ENCODE results near the gene LRP6. TPM values are rescaled to one million over a fixed set of nuclear protein-coding genes. Genes with fewer than 3 reads are reported as not detected.
"Not testable (repeated sequence)": the region's sequence is repeated elsewhere in the genome, so short reads cannot be mapped to it uniquely, and the experiment has no call there.

Gene LRP6
- total and polyA plus RNA-seq, 2 experiments from 2014 or later: 29.1 to 73.8 TPM

DNA sequence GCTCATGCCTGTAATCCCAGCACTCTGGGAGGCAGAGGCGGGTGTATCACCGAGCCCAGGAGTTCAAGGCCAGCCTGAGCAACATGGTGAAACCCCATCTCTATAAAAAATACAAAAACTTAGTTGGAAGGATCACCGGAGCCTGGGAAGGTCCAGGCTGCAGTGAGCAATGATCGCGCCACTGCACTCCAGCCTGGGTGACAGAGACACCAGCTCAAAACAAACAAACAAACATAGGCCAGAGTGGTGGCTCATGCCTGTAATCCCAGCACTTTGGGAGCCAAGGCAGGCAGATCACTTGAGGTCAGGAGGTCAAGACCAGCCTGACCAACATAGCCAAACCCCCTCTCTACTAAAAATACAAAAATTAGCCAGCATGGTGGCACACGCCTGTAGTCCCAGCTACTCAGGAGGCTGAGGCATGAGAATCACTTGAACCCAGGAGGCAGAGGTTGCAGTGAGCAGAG is 10.5 kb downstream of the LRP6 start:
- H3F3A ChIP-seq (replicated peaks; ENCODE audit: low read depth); H3K4me3 Mint-ChIP-seq; DNase-seq (ENCODE audit: low spot score); H3K27me3 Mint-ChIP-seq (ENCODE audit: insufficient read depth, low read depth, poor library complexity); H3K4me3 ChIP-seq; H3K9me3 Mint-ChIP-seq; H3K4me2 ChIP-seq; H2AFZ ChIP-seq; H3K36me3 ChIP-seq (ENCODE audit: insufficient read depth); H3K9me2 ChIP-seq (ENCODE audit: insufficient read depth); H3K27me3 ChIP-seq (ENCODE audit: insufficient read depth): not testable (repeated sequence)
- 0 out of 2 replicates have a peak overlapping the region, but pooled peaks have one; percentile 2 for H3K27ac Mint-ChIP-seq
- Histone ChIP-seq H3K27ac (ENCODE audit: low read depth) (0 out of 2 replicates have a peak overlapping the region, but pooled peaks have one; percentile 36), H3K4me1 (ENCODE audit: insufficient read depth) (peaks cover 24% of the 10 kb centered on the region), H3K79me2 (replicated peaks; ENCODE audit: insufficient read depth) (peaks cover 100% of the 10 kb centered on the region), H4K20me1 (replicated peaks; ENCODE audit: insufficient read depth) (peaks cover 20% of the 10 kb centered on the region)
- peaks cover 13% of the 10 kb centered on the region; the same call in 2 of the 3 replicates for H3K36me3 Mint-ChIP-seq (ENCODE audit: low read depth)
- H3K4me1 Mint-ChIP-seq: peaks cover 20% of the 10 kb centered on the region
- peak; percentile 41 for ATAC-seq

DNA sequence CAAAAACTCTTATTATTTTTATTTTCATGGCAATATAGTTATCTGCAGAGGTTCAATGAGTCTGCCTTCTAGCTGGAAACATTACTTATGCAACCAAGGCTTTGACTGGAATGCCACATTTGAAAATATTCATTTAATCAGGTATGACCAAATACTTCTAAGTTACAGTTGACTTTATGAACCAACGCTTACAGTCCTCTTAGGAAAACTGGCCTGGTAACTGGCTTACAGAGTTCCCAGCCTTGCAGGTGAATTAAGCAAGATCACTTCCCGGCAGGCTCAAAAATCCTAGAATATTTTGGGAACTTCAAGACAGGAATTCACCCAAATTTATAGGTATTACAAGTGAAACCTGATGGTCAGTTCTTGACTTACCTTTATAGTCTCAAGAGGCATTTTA is 12.3 kb downstream of the LRP6 start:
- H4K20me1 ChIP-seq (replicated peaks; ENCODE audit: insufficient read depth): peaks cover 23% of the 10 kb centered on the region
- TF ChIP-seq, protein P1, sequence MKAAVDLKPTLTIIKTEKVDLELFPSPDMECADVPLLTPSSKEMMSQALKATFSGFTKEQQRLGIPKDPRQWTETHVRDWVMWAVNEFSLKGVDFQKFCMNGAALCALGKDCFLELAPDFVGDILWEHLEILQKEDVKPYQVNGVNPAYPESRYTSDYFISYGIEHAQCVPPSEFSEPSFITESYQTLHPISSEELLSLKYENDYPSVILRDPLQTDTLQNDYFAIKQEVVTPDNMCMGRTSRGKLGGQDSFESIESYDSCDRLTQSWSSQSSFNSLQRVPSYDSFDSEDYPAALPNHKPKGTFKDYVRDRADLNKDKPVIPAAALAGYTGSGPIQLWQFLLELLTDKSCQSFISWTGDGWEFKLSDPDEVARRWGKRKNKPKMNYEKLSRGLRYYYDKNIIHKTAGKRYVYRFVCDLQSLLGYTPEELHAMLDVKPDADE (IDR thresholded peaks at IDR 0.05): no peak
- TF ChIP-seq, protein P2, sequence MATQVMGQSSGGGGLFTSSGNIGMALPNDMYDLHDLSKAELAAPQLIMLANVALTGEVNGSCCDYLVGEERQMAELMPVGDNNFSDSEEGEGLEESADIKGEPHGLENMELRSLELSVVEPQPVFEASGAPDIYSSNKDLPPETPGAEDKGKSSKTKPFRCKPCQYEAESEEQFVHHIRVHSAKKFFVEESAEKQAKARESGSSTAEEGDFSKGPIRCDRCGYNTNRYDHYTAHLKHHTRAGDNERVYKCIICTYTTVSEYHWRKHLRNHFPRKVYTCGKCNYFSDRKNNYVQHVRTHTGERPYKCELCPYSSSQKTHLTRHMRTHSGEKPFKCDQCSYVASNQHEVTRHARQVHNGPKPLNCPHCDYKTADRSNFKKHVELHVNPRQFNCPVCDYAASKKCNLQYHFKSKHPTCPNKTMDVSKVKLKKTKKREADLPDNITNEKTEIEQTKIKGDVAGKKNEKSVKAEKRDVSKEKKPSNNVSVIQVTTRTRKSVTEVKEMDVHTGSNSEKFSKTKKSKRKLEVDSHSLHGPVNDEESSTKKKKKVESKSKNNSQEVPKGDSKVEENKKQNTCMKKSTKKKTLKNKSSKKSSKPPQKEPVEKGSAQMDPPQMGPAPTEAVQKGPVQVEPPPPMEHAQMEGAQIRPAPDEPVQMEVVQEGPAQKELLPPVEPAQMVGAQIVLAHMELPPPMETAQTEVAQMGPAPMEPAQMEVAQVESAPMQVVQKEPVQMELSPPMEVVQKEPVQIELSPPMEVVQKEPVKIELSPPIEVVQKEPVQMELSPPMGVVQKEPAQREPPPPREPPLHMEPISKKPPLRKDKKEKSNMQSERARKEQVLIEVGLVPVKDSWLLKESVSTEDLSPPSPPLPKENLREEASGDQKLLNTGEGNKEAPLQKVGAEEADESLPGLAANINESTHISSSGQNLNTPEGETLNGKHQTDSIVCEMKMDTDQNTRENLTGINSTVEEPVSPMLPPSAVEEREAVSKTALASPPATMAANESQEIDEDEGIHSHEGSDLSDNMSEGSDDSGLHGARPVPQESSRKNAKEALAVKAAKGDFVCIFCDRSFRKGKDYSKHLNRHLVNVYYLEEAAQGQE (IDR thresholded peaks at IDR 0.05; ENCODE audit: unreplicated experiment): no peak
- TF ChIP-seq ZNF331 (CRISPR knock-in tag; IDR thresholded peaks at IDR 0.05; ENCODE audit: low read depth): no peak
- no peak for TF ChIP-seq EZH2phosphoT487 (IDR thresholded peaks at IDR 0.05; ENCODE audit: unreplicated experiment)
- TF ChIP-seq, protein P3, sequence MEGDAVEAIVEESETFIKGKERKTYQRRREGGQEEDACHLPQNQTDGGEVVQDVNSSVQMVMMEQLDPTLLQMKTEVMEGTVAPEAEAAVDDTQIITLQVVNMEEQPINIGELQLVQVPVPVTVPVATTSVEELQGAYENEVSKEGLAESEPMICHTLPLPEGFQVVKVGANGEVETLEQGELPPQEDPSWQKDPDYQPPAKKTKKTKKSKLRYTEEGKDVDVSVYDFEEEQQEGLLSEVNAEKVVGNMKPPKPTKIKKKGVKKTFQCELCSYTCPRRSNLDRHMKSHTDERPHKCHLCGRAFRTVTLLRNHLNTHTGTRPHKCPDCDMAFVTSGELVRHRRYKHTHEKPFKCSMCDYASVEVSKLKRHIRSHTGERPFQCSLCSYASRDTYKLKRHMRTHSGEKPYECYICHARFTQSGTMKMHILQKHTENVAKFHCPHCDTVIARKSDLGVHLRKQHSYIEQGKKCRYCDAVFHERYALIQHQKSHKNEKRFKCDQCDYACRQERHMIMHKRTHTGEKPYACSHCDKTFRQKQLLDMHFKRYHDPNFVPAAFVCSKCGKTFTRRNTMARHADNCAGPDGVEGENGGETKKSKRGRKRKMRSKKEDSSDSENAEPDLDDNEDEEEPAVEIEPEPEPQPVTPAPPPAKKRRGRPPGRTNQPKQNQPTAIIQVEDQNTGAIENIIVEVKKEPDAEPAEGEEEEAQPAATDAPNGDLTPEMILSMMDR (conservative IDR thresholded peaks at IDR 0.05; ENCODE audit: low read depth in 2 of 2): no peak
- no peak for TF ChIP-seq CREB1 (CRISPR knock-in tag; IDR thresholded peaks at IDR 0.05; ENCODE audit: low read depth)
- TF ChIP-seq, protein P4, sequence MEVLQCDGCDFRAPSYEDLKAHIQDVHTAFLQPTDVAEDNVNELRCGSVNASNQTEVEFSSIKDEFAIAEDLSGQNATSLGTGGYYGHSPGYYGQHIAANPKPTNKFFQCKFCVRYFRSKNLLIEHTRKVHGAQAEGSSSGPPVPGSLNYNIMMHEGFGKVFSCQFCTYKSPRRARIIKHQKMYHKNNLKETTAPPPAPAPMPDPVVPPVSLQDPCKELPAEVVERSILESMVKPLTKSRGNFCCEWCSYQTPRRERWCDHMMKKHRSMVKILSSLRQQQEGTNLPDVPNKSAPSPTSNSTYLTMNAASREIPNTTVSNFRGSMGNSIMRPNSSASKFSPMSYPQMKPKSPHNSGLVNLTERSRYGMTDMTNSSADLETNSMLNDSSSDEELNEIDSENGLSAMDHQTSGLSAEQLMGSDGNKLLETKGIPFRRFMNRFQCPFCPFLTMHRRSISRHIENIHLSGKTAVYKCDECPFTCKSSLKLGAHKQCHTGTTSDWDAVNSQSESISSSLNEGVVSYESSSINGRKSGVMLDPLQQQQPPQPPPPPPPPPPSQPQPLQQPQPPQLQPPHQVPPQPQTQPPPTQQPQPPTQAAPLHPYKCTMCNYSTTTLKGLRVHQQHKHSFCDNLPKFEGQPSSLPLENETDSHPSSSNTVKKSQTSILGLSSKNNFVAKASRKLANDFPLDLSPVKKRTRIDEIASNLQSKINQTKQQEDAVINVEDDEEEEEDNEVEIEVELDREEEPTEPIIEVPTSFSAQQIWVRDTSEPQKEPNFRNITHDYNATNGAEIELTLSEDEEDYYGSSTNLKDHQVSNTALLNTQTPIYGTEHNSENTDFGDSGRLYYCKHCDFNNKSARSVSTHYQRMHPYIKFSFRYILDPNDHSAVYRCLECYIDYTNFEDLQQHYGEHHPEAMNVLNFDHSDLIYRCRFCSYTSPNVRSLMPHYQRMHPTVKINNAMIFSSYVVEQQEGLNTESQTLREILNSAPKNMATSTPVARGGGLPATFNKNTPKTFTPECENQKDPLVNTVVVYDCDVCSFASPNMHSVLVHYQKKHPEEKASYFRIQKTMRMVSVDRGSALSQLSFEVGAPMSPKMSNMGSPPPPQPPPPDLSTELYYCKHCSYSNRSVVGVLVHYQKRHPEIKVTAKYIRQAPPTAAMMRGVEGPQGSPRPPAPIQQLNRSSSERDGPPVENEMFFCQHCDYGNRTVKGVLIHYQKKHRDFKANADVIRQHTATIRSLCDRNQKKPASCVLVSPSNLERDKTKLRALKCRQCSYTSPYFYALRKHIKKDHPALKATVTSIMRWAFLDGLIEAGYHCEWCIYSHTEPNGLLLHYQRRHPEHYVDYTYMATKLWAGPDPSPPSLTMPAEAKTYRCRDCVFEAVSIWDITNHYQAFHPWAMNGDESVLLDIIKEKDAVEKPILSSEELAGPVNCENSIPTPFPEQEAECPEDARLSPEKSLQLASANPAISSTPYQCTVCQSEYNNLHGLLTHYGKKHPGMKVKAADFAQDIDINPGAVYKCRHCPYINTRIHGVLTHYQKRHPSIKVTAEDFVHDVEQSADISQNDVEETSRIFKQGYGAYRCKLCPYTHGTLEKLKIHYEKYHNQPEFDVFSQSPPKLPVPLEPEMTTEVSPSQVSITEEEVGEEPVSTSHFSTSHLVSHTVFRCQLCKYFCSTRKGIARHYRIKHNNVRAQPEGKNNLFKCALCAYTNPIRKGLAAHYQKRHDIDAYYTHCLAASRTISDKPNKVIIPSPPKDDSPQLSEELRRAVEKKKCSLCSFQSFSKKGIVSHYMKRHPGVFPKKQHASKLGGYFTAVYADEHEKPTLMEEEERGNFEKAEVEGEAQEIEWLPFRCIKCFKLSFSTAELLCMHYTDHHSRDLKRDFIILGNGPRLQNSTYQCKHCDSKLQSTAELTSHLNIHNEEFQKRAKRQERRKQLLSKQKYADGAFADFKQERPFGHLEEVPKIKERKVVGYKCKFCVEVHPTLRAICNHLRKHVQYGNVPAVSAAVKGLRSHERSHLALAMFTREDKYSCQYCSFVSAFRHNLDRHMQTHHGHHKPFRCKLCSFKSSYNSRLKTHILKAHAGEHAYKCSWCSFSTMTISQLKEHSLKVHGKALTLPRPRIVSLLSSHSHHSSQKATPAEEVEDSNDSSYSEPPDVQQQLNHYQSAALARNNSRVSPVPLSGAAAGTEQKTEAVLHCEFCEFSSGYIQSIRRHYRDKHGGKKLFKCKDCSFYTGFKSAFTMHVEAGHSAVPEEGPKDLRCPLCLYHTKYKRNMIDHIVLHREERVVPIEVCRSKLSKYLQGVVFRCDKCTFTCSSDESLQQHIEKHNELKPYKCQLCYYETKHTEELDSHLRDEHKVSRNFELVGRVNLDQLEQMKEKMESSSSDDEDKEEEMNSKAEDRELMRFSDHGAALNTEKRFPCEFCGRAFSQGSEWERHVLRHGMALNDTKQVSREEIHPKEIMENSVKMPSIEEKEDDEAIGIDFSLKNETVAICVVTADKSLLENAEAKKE (CRISPR knock-in tag; IDR thresholded peaks at IDR 0.05): no peak
- TF ChIP-seq STAT1 (IDR thresholded peaks at IDR 0.05; ENCODE audit: unreplicated experiment): no peak
- TF ChIP-seq JUNB (IDR thresholded peaks at IDR 0.05; ENCODE audit: unreplicated experiment): no peak

More for the DNA sequence above, 12.3 kb downstream of the LRP6 start:
- DNase-seq (ENCODE audit: low spot score) (no peak), ATAC-seq (no peak)
- H3K27ac Mint-ChIP-seq: peak overlapping the region; percentile 48; the same call in 1 of the 2 replicates
- Histone ChIP-seq H3K4me1 (ENCODE audit: insufficient read depth) (peaks cover 24% of the 10 kb centered on the region), H3K27ac (ENCODE audit: low read depth) (peak overlapping the region; percentile 13; the same call in 1 of the 2 replicates), H2AFZ (no peak overlapping the region), H3K4me3 (no peak overlapping the region), H3K4me2 (no peak overlapping the region), H3K36me3 (ENCODE audit: insufficient read depth) (no peaks in the 10 kb centered on the region), H3K79me2 (replicated peaks; ENCODE audit: insufficient read depth) (peaks cover 100% of the 10 kb centered on the region), H3K27me3 (ENCODE audit: insufficient read depth) (no peaks in the 10 kb centered on the region), H3F3A (replicated peaks; ENCODE audit: low read depth) (no peaks in the 10 kb centered on the region), H3K9me2 (ENCODE audit: insufficient read depth) (no peaks in the 10 kb centered on the region)
- peaks cover 27% of the 10 kb centered on the region for H3K4me1 Mint-ChIP-seq
- H3K9me3 Mint-ChIP-seq: no peaks in the 10 kb centered on the region
- H3K27me3 Mint-ChIP-seq (ENCODE audit: insufficient read depth, low read depth, poor library complexity): no peaks in the 10 kb centered on the region
- no peak overlapping the region for H3K4me3 Mint-ChIP-seq
- H3K36me3 Mint-ChIP-seq (ENCODE audit: low read depth): peaks cover 9% of the 10 kb centered on the region; the same call in 2 of the 3 replicates
